SU-DHL-6 (cell line): ENCODE results near the gene SOAT2.
"Not testable (repeated sequence)": the region's sequence is repeated elsewhere in the genome, so short reads cannot be mapped to it uniquely, and the experiment has no call there.

Experiments used
- H2AFZ ChIP-seq: fragments of 200-600 bp; sonication (generic); 2 replicates; pipeline ENCODE4 v1.6.1; 2014; ENCODE audit warnings: low read depth, mild to moderate bottlenecking, moderate library complexity, mixed read lengths, antibody characterized with exemption, low read length; ENCODE audit not compliant: severe bottlenecking
- H3F3A ChIP-seq: fragments of 200-600 bp; shearing (Covaris generic); 2 replicates; pipeline ENCODE4 v1.6.0; 2016; ENCODE audit warnings: antibody characterized with exemption, mild to moderate bottlenecking; ENCODE audit not compliant: insufficient read depth
- H3K27ac ChIP-seq: fragments of 200-600 bp; sonication (generic); 2 replicates; pipeline ENCODE4 v1.5.1; 2016; ENCODE audit warnings: low read depth, mild to moderate bottlenecking, low read length, moderate library complexity, mixed read lengths
- H3K27me3 ChIP-seq: fragments of 200-600 bp; sonication (generic), shearing (Covaris generic); 2 replicates; pipeline ENCODE4 v1.6.0; 2014; ENCODE audit warnings: mild to moderate bottlenecking, low read length
- H3K36me3 ChIP-seq: fragments of 200-600 bp; sonication (generic); 2 replicates; pipeline ENCODE4 v1.6.1; 2014; ENCODE audit warnings: mild to moderate bottlenecking, low read length, mixed read lengths
- H3K4me2 ChIP-seq: fragments of 300-600, 200-600 bp; shearing (Covaris generic), sonication (generic); 2 replicates; pipeline ENCODE4 v1.6.0; 2014; ENCODE audit warnings: low read length, low read depth, mild to moderate bottlenecking; ENCODE audit not compliant: poor library complexity, severe bottlenecking
- H3K4me3 ChIP-seq: fragments of 200-600 bp; sonication (generic); 2 replicates; pipeline ENCODE4 v1.5.1; 2014; ENCODE audit warnings: antibody characterized with exemption, low read length, mild to moderate bottlenecking, mixed read lengths; ENCODE audit not compliant: insufficient read depth, poor library complexity, severe bottlenecking
- H3K79me2 ChIP-seq: fragments of 200-600 bp; sonication (generic); 2 replicates; pipeline ENCODE4 v1.6.1; 2014; ENCODE audit warnings: mild to moderate bottlenecking, low read length, moderate library complexity; ENCODE audit not compliant: insufficient read depth
- H3K9ac ChIP-seq: fragments of 200-600 bp; sonication (generic); 2 replicates; pipeline ENCODE4 v1.7.0; 2014; ENCODE audit warnings: mild to moderate bottlenecking, low read length
- H3K9me2 ChIP-seq: fragments of 200-600 bp; sonication (generic); replicated peaks from 2 replicates; pipeline ENCODE4 v1.6.1; 2014; ENCODE audit warnings: low read length; ENCODE audit not compliant: insufficient read depth
- H3K9me3 ChIP-seq: fragments of 200-600 bp; sonication (generic); 2 replicates; pipeline ENCODE4 v1.6.1; 2014; ENCODE audit warnings: low read length, mixed read lengths; ENCODE audit not compliant: insufficient read depth
- H4K20me1 ChIP-seq: fragments of 200-600 bp; sonication (generic); 2 replicates; pipeline ENCODE4 v1.6.1; 2014; ENCODE audit warnings: low read depth, mild to moderate bottlenecking, antibody characterized with exemption, low read length, moderate library complexity, mixed read lengths
- CTCF ChIP-seq: fragments of 200-600 bp; sonication (generic); IDR thresholded peaks from one replicate; pipeline ENCODE4 v1.5.1; 2017; ENCODE audit warnings: antibody characterized with exemption, mild to moderate bottlenecking, low read length, moderate library complexity; ENCODE audit not compliant: insufficient read depth, poor library complexity, severe bottlenecking
- EZH2phosphoT487 ChIP-seq: fragments of 200-600 bp; sonication (generic), shearing (Covaris generic); conservative IDR thresholded peaks from 2 replicates; pipeline ENCODE4 v1.6.1; 2018; ENCODE audit warnings: mild to moderate bottlenecking, antibody characterized with exemption, low read length, moderate library complexity, mixed read lengths

The SOAT2 gene

DNA sequence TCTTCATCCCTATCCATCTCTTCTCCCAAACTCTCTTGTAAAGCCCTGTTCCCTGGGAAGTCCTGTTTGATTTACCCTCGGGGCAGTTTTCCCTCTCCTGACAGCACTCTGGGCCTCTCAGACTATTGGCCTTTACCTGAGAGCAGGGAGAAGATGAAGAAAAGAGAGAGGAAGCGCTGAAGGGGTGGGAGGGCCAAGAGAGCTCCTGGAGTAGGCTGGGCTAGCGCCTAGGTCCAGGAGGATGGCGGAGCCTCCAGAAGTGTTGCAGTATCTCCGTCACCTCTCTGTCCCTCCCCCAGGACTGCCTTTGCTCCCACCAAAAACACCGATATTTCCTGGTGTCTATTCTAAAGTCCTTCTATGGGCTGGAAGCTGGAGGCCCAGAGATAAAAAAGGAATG is 11.5 kb upstream of the SOAT2 start:
- H3K27me3 ChIP-seq, result no peaks in the 10 kb centered on the region
- no peak overlapping the region for H3K9ac ChIP-seq
- no peaks in the 10 kb centered on the region for H3F3A ChIP-seq
- H4K20me1 ChIP-seq, result no peaks in the 10 kb centered on the region
- TF ChIP-seq CTCF (no peak), EZH2phosphoT487 (no peak)
- no peak overlapping the region for H3K27ac ChIP-seq
- no peak overlapping the region for H3K4me3 ChIP-seq
- H3K9me3 ChIP-seq, result no peaks in the 10 kb centered on the region
- no peaks in the 10 kb centered on the region for H3K9me2 ChIP-seq
- no peak overlapping the region for H3K4me2 ChIP-seq
- H3K79me2 ChIP-seq, result no peaks in the 10 kb centered on the region
- H2AFZ ChIP-seq, result no peak overlapping the region
- no peaks in the 10 kb centered on the region for H3K36me3 ChIP-seq

DNA sequence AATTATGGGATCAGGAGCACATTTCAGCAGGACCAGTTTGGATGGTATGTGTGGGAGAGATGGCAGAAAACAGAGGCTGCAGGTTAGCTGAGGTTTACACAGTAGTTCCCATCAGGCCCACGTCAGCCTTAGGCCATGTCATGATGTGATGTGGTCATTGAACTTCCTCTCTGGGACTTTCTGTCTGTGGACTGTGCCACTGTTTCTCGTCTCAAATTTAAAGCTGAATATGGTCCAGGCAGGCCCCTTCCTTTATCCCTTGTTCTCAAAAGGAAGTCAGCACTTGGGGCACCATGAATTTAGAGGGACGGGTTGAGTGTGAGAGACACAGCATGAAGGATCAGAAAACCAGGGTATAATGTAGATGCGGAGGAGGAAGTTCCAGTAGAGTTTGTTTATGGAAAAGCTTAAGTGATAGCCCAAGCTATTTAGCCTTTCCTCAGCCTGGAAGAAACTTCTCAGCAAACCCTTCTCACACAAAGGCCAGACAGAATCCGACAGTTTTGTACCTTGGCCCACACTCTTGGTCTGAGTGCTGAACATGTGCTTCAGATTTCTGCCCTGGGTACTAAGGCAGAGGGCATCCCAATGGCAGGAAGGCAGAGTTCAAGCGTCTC is 9.4 kb upstream of the SOAT2 start:
- Histone ChIP-seq H3K9me3 (no peaks in the 10 kb centered on the region), H3K4me2 (no peak overlapping the region), H3K36me3 (no peaks in the 10 kb centered on the region), H3K9me2 (no peaks in the 10 kb centered on the region), H3K9ac (no peak overlapping the region), H4K20me1 (no peaks in the 10 kb centered on the region), H3K27ac (no peak overlapping the region), H3K79me2 (no peaks in the 10 kb centered on the region), H3F3A (peaks cover 7% of the 10 kb centered on the region), H2AFZ (no peak overlapping the region), H3K4me3 (no peak overlapping the region), H3K27me3 (no peaks in the 10 kb centered on the region)
- TF ChIP-seq EZH2phosphoT487 (no peak), CTCF (no peak)

- Histone ChIP-seq H3K9me2 (no peaks in the 10 kb centered on the region), H3K4me3 (no peak overlapping the region), H2AFZ (no peak overlapping the region), H4K20me1 (no peaks in the 10 kb centered on the region), H3K4me2 (no peak overlapping the region), H3K27ac (no peak overlapping the region), H3K9me3 (no peaks in the 10 kb centered on the region), H3K27me3 (no peaks in the 10 kb centered on the region), H3F3A (peaks cover 8% of the 10 kb centered on the region), H3K9ac (no peak overlapping the region), H3K36me3 (no peaks in the 10 kb centered on the region), H3K79me2 (no peaks in the 10 kb centered on the region)
- TF ChIP-seq EZH2phosphoT487, result no peak
- no peak for TF ChIP-seq CTCF
These were observed 8.9 kb upstream of the SOAT2 start for GRCh38 chr12:53094394-53094787.

- not testable (repeated sequence) for H3K27ac ChIP-seq, H3K27me3 ChIP-seq, H3K4me2 ChIP-seq, H3K79me2 ChIP-seq, H3K36me3 ChIP-seq, H3K9me3 ChIP-seq, H2AFZ ChIP-seq, H4K20me1 ChIP-seq, H3K9ac ChIP-seq, H3K9me2 ChIP-seq, H3K4me3 ChIP-seq, H3F3A ChIP-seq
These were observed 8.3 kb upstream of the SOAT2 start for GRCh38 chr12:53094796-53095595.

DNA sequence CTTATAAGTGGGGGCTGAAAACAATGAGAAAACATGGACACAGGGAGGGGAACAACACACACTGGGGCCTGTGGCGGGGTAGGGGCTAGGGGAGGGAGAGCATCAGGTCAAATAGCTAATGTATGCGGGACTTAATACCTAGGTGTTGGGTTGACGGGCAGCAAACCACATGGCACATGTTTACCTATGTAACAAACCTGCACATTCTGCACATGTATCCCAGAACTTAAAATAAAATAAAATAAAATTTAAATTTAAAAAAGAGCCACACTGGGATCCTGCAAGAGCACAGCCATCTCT is 7.7 kb upstream of the SOAT2 start:
- H3K9me3 ChIP-seq, H3K9ac ChIP-seq, H3K36me3 ChIP-seq, H4K20me1 ChIP-seq, H3K27me3 ChIP-seq, H3K79me2 ChIP-seq, H3K4me3 ChIP-seq, H3K4me2 ChIP-seq, H3K27ac ChIP-seq, H2AFZ ChIP-seq, H3K9me2 ChIP-seq: not testable (repeated sequence)
- peaks cover 11% of the 10 kb centered on the region for H3F3A ChIP-seq
